Glutamatergic neuron (in vitro differentiated cells): ENCODE results near the gene THADA. TPM values are rescaled to one million over a fixed set of nuclear protein-coding genes. Genes with fewer than 3 reads are reported as not detected.

Experiments
- DNase-seq: peaks from one replicate; pipeline ENCODE4 v3.0.0; 2022
- H3K27ac Mint-ChIP-seq: one replicate; pipeline ENCODE4 v1.8.0; 2020; ENCODE audit warnings: mild to moderate bottlenecking, mixed read lengths, inconsistent platforms; ENCODE audit not compliant: unreplicated experiment
- H3K27me3 Mint-ChIP-seq: one replicate; pipeline ENCODE4 v1.8.0; 2020; ENCODE audit warnings: mild to moderate bottlenecking, moderate library complexity, mixed read lengths, inconsistent platforms; ENCODE audit not compliant: unreplicated experiment
- H3K36me3 Mint-ChIP-seq: one replicate; pipeline ENCODE4 v1.8.0; 2020; ENCODE audit warnings: mild to moderate bottlenecking, mixed read lengths, inconsistent platforms; ENCODE audit not compliant: unreplicated experiment
- H3K4me1 Mint-ChIP-seq: one replicate; pipeline ENCODE4 v1.8.0; 2020; ENCODE audit warnings: mild to moderate bottlenecking, low read depth, mixed read lengths, inconsistent platforms; ENCODE audit not compliant: unreplicated experiment
- H3K4me3 Mint-ChIP-seq: one replicate; pipeline ENCODE4 v1.8.0; 2020; ENCODE audit warnings: mild to moderate bottlenecking, mixed read lengths, inconsistent platforms; ENCODE audit not compliant: unreplicated experiment
- H3K9me3 Mint-ChIP-seq: one replicate; pipeline ENCODE4 v1.8.0; 2020; ENCODE audit warnings: mild to moderate bottlenecking, moderate library complexity, mixed read lengths, inconsistent platforms; ENCODE audit not compliant: unreplicated experiment
- total RNA-seq: library from RNA; stranded (reverse); fragmentation: NEBNext Ultra II Directional; extraction: Animal tissue kit (Norgen Biotek cat#: 25700); gene quantifications from one replicate; pipeline ENCODE4 v1.2.1, GENCODE V29; 2021; ENCODE audit not compliant: unreplicated experiment
- TF ChIP-seq, protein P1 (sequence below): fragments of 200-600 bp; sonication (generic); IDR thresholded peaks from one replicate; pipeline ENCODE4 v1.5.0; 2021; ENCODE audit not compliant: partially characterized antibody, unreplicated experiment

The THADA gene
- total RNA-seq, 1 donor from 2014 or later, result 15.0 TPM

DNA sequence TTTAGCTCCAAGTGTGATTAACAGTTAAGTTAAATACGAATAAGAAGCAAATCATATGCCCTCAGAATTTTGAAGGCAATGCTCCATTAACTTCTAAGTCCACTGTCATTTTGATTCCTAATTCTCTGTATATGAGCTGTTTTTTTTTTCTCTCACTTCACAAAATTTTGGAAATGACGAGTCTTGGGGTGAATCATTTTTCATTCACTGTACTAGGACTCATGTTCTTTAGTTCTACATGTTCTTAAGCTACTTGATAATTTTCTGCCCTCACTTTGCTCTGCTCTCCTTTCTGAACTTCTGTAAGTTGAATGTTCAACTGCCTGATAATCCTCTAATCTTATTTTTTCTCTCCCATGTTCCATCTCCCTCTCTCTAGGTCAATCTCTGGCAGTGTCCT, 141.0 kb downstream of the THADA start:
- Mint-ChIP-seq H3K27ac (no peak overlapping the region), H3K36me3 (no peaks in the 10 kb centered on the region), H3K4me1 (no peaks in the 10 kb centered on the region), H3K9me3 (no peaks in the 10 kb centered on the region), H3K27me3 (no peaks in the 10 kb centered on the region), H3K4me3 (no peak overlapping the region)
- TF ChIP-seq, protein P1, sequence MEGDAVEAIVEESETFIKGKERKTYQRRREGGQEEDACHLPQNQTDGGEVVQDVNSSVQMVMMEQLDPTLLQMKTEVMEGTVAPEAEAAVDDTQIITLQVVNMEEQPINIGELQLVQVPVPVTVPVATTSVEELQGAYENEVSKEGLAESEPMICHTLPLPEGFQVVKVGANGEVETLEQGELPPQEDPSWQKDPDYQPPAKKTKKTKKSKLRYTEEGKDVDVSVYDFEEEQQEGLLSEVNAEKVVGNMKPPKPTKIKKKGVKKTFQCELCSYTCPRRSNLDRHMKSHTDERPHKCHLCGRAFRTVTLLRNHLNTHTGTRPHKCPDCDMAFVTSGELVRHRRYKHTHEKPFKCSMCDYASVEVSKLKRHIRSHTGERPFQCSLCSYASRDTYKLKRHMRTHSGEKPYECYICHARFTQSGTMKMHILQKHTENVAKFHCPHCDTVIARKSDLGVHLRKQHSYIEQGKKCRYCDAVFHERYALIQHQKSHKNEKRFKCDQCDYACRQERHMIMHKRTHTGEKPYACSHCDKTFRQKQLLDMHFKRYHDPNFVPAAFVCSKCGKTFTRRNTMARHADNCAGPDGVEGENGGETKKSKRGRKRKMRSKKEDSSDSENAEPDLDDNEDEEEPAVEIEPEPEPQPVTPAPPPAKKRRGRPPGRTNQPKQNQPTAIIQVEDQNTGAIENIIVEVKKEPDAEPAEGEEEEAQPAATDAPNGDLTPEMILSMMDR, result no peak
- DNase-seq, result no peak

DNA sequence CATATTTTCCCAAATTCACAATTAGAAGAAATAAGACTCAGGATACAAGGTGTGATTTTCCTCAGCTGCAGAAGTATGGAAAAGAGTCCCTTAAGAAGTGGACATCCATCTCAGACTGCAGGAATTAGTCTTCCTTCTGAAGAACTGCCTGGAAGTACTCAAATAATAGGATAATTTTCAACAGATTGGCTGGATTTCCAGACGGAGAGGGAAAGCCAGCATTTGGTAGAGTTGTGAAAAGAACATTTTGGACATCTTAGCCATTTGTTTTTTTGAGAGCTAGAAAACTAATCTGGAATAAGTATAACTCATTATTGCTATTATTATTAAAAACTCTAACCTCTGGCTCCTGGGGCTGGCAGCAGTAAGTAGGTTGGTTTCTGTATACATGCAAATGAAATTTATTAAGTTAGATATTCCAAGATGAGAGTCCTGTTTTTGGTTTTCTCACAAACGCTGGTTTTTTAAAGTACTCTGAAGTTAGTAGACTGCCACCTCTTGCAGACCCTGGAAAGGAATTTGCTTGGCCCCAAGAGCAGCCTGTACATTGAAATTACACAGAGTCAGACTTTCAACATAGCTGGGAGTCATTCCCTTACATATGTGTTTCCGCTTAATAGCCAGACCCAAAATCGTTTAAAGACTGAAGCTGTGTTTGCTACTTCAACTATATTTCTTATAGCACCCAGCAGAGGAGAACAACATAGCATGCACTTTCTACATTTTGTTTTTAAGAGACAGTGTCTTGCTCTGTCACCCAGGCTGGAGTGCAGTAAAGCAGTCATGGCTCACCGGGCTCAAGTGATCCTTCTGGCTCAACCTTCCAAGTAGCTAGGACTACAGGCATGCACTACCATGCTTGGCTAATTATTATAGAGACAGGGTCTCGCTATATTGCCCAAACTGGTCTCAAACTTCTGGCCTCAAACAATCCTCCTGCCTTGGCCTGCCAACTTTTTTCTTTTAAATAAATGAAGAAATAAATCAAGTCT, 142.4 kb downstream of the THADA start:
- TF ChIP-seq, protein P1, result no peak
- H3K4me1 Mint-ChIP-seq, result no peaks in the 10 kb centered on the region
- no peak for DNase-seq
- H3K27ac Mint-ChIP-seq, result no peak overlapping the region
- H3K36me3 Mint-ChIP-seq, result no peaks in the 10 kb centered on the region
- H3K4me3 Mint-ChIP-seq, result no peak overlapping the region
- no peaks in the 10 kb centered on the region for H3K9me3 Mint-ChIP-seq
- H3K27me3 Mint-ChIP-seq, result no peaks in the 10 kb centered on the region

GRCh38 chr2:43452318-43452731, 143.5 kb downstream of the THADA start:
- Mint-ChIP-seq H3K4me1 (no peaks in the 10 kb centered on the region), H3K36me3 (no peaks in the 10 kb centered on the region), H3K27me3 (no peaks in the 10 kb centered on the region), H3K27ac (no peak overlapping the region), H3K4me3 (no peak overlapping the region), H3K9me3 (no peaks in the 10 kb centered on the region)
- TF ChIP-seq, protein P1, result no peak
- DNase-seq, result no peak

DNA sequence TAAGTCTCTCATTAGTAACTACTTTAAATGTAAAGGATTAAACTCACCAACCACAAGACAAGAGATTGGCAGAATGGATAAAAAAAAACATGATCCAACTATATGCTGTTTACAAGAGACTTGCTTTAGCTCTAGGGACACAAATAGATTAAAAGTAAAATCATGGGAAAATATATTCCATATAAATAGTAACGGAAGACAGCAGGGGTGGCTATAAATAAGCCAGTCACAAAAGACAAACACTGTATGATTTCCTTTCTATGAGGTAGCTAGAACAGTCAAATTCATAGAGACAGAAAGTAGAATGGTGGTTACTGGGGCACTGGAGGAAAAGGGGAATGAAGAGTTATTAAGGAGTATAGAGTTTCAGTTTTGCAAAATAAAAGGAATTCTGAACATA, 145.2 kb downstream of the THADA start:
- Mint-ChIP-seq H3K36me3 (no peaks in the 10 kb centered on the region), H3K27ac (no peak overlapping the region), H3K4me1 (no peaks in the 10 kb centered on the region), H3K4me3 (no peak overlapping the region), H3K9me3 (no peaks in the 10 kb centered on the region), H3K27me3 (no peaks in the 10 kb centered on the region)
- DNase-seq, result no peak
- TF ChIP-seq, protein P1, result no peak

GRCh38 chr2:43448822-43449110, 147.1 kb downstream of the THADA start:
- H3K9me3 Mint-ChIP-seq, result no peaks in the 10 kb centered on the region
- DNase-seq, result no peak
- H3K27me3 Mint-ChIP-seq, result no peaks in the 10 kb centered on the region
- H3K4me3 Mint-ChIP-seq, result no peak overlapping the region
- no peaks in the 10 kb centered on the region for H3K4me1 Mint-ChIP-seq
- H3K27ac Mint-ChIP-seq, result no peak overlapping the region
- no peaks in the 10 kb centered on the region for H3K36me3 Mint-ChIP-seq
- TF ChIP-seq, protein P1, result no peak
